IPS-NIHi11 (cell line): ENCODE results near the gene BLVRB.
"Not testable (repeated sequence)": the region's sequence is repeated elsewhere in the genome, so short reads cannot be mapped to it uniquely, and the experiment has no call there.

Experiments
- DNase-seq: peaks from one replicate; pipeline ENCODE4 v3.0.0; 2012; ENCODE audit warnings: mixed read lengths, low spot score

Gene BLVRB

GRCh38 chr19:40449506-40449905 lies 16.0 kb downstream of the BLVRB start:
- no peak for DNase-seq

GRCh38 chr19:40446263-40446784 lies 19.2 kb downstream of the BLVRB start:
- no peak for DNase-seq

- DNase-seq = peak; percentile 70
These were observed 19.7 kb downstream of the BLVRB start for GRCh38 chr19:40445780-40446262.

- DNase-seq = no peak
These were observed 20.7 kb downstream of the BLVRB start for GRCh38 chr19:40444825-40445312.

GRCh38 chr19:40444000-40444824 lies 21.3 kb downstream of the BLVRB start, which contains the start of gene SERTAD3:
Gene SERTAD3 (minus strand): TSS chr19:40444335. CDS start chr19:40442080, 2,255 bp downstream.
- DNase-seq = peak; percentile 93

GRCh38 chr19:40443131-40443999 lies 22.2 kb downstream of the BLVRB start:
- DNase-seq = peak; percentile 93

GRCh38 chr19:40442328-40443130 lies 23.0 kb downstream of the BLVRB start:
- no peak for DNase-seq

GRCh38 chr19:40441719-40442253 lies 23.8 kb downstream of the BLVRB start:
- no peak for DNase-seq

- no peak for DNase-seq
These were observed 27.3 kb downstream of the BLVRB start for GRCh38 chr19:40438284-40438683.

GRCh38 chr19:40433391-40434216 lies 31.9 kb downstream of the BLVRB start:
- DNase-seq = peak; percentile 93

- not testable (repeated sequence) for DNase-seq
These were observed 32.8 kb downstream of the BLVRB start for GRCh38 chr19:40432760-40433159.

- DNase-seq = no peak
These were observed 33.8 kb downstream of the BLVRB start for GRCh38 chr19:40431698-40432097.

GRCh38 chr19:40430242-40430641 lies 35.3 kb downstream of the BLVRB start:
- not testable (repeated sequence) for DNase-seq

GRCh38 chr19:40428197-40428596 lies 37.3 kb downstream of the BLVRB start:
- DNase-seq = not testable (repeated sequence)

GRCh38 chr19:40425450-40426287 lies 39.9 kb downstream of the BLVRB start, which contains the start of gene SERTAD1:
Gene SERTAD1 (minus strand): TSS chr19:40425992. CDS start chr19:40423546, 2,446 bp downstream.
- DNase-seq = peak; percentile 94

- no peak for DNase-seq
These were observed 40.7 kb downstream of the BLVRB start for GRCh38 chr19:40424637-40425449.

GRCh38 chr19:40423938-40424337 lies 41.6 kb downstream of the BLVRB start:
- no peak for DNase-seq
